HG03064 (cell line): Measurements from ENCODE around the gene ANGPTL3.
A peak's percentile ranks its signal among the peaks of the same experiment; 100 is the strongest.
"Not testable (repeated sequence)": the region's sequence is repeated elsewhere in the genome, so short reads cannot be mapped to it uniquely, and the experiment has no call there.

ENCODE experiments used
- ATAC-seq: cut with Tn5 transposase; IDR thresholded peaks from one replicate; pipeline ENCODE4 v1.9.1; 2021; ENCODE audit warnings: low read depth; ENCODE audit not compliant: unreplicated experiment

Gene ANGPTL3

GRCh38 chr1:62597281-62597680, at the start of gene ANGPTL3:
ANGPTL3 (plus strand) TSS chr1:62597520; CDS start chr1:62597567, 47 bp downstream.
- no peak for ATAC-seq

GRCh38 chr1:62561306-62561705, 36.0 kb upstream of the ANGPTL3 start:
- no peak for ATAC-seq

GRCh38 chr1:62567182-62567581, 30.1 kb upstream of the ANGPTL3 start:
- ATAC-seq: not testable (repeated sequence)

GRCh38 chr1:62567926-62568325, 29.4 kb upstream of the ANGPTL3 start:
- not testable (repeated sequence) for ATAC-seq

GRCh38 chr1:62571517-62571916, 25.8 kb upstream of the ANGPTL3 start:
- ATAC-seq: not testable (repeated sequence)

GRCh38 chr1:62572476-62572875, 24.8 kb upstream of the ANGPTL3 start:
- ATAC-seq: no peak

GRCh38 chr1:62573675-62574074, 23.6 kb upstream of the ANGPTL3 start:
- ATAC-seq: no peak

- no peak for ATAC-seq
Measured at GRCh38 chr1:62585469-62586155, 11.7 kb upstream of the ANGPTL3 start.

GRCh38 chr1:62588000-62588399, 9.3 kb upstream of the ANGPTL3 start:
- no peak for ATAC-seq

- ATAC-seq: no peak
Measured at GRCh38 chr1:62589321-62589720, 8.0 kb upstream of the ANGPTL3 start.

GRCh38 chr1:62590255-62590969, 6.9 kb upstream of the ANGPTL3 start:
- no peak for ATAC-seq

- ATAC-seq: no peak
Measured at GRCh38 chr1:62590970-62591368, 6.4 kb upstream of the ANGPTL3 start.

- no peak for ATAC-seq
Measured at GRCh38 chr1:62593825-62594394, 3.4 kb upstream of the ANGPTL3 start.

GRCh38 chr1:62595647-62596046, 1.7 kb upstream of the ANGPTL3 start:
- ATAC-seq: no peak

GRCh38 chr1:62599044-62599443, 1.7 kb downstream of the ANGPTL3 start:
- no peak for ATAC-seq

GRCh38 chr1:62601457-62601856, 4.1 kb downstream of the ANGPTL3 start:
- no peak for ATAC-seq

GRCh38 chr1:62608905-62609304, 11.6 kb downstream of the ANGPTL3 start:
- ATAC-seq: no peak

- ATAC-seq: not testable (repeated sequence)
Measured at GRCh38 chr1:62610588-62610987, 13.3 kb downstream of the ANGPTL3 start.

- no peak for ATAC-seq
Measured at GRCh38 chr1:62612770-62613169, 15.4 kb downstream of the ANGPTL3 start.

GRCh38 chr1:62613325-62613727, 16.0 kb downstream of the ANGPTL3 start:
- peak; percentile 95 for ATAC-seq

- ATAC-seq: no peak
Measured at GRCh38 chr1:62613890-62614289, 16.6 kb downstream of the ANGPTL3 start.

- ATAC-seq: peak; percentile 91
Measured at GRCh38 chr1:62621907-62622306, 24.6 kb downstream of the ANGPTL3 start.
